Tibial nerve (tissue), 4 donors: ENCODE data around the gene TUT7.
"Not testable (repeated sequence)": the region's sequence is repeated elsewhere in the genome, so short reads cannot be mapped to it uniquely, and the experiment has no call there.

Experiments used
- EP300 ChIP-seq, 2 donors: sonication (generic); formaldehyde crosslinking; IDR thresholded peaks; one replicate each; pipeline ENCODE4 v1.6.1; 2017; ENCODE audit warnings: antibody characterized with exemption in 2 of 2, mild to moderate bottlenecking in 1 of 2
- POLR2A ChIP-seq, 2 donors: fragments of 450-650 bp; IDR thresholded peaks; one replicate each; pipeline ENCODE4 v1.6.1; 2017; ENCODE audit warnings: antibody characterized with exemption in 2 of 2, mild to moderate bottlenecking in 2 of 2, moderate library complexity in 2 of 2
- TF ChIP-seq, protein P1 (sequence below), 5 experiments: fragments of 200-600 bp in 3 of 5; fragments of 450-650 bp in 2 of 5; sonication (generic) in 3 of 5; IDR thresholded peaks; one replicate each; pipeline ENCODE4 v1.5.1; 2016 to 2019; ENCODE audit warnings: antibody characterized with exemption in 5 of 5, mild to moderate bottlenecking in 3 of 5, moderate library complexity in 2 of 5

DNA sequence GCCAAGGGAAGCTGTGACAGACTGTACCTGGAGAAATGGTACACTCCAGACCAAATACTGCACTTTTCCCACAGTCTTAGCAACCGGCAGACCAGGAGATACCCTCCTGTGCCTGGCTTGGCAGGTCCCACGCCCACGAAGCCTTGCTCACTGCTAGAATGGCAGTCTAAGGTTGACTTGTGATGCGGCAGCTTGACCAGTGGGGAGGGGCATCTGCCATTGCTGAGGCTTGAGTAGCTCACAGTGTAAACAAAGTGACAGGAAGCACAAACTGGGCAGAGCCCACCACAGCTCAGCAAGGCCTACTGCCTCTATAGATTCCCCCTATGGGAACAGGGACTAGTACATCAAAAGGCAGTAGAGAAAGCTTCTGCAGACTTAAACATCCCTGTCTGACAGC is 36.0 kb upstream of the TUT7 start:
- TF ChIP-seq, protein P1, sequence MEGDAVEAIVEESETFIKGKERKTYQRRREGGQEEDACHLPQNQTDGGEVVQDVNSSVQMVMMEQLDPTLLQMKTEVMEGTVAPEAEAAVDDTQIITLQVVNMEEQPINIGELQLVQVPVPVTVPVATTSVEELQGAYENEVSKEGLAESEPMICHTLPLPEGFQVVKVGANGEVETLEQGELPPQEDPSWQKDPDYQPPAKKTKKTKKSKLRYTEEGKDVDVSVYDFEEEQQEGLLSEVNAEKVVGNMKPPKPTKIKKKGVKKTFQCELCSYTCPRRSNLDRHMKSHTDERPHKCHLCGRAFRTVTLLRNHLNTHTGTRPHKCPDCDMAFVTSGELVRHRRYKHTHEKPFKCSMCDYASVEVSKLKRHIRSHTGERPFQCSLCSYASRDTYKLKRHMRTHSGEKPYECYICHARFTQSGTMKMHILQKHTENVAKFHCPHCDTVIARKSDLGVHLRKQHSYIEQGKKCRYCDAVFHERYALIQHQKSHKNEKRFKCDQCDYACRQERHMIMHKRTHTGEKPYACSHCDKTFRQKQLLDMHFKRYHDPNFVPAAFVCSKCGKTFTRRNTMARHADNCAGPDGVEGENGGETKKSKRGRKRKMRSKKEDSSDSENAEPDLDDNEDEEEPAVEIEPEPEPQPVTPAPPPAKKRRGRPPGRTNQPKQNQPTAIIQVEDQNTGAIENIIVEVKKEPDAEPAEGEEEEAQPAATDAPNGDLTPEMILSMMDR (IDR thresholded peaks at IDR 0.05), result not testable (repeated sequence)
- not testable (repeated sequence) for TF ChIP-seq EP300, POLR2A (IDR thresholded peaks at IDR 0.05)
